Measurements from ENCODE around the gene FGD6.

GRCh38 chr12:95185854-95186253 lies 31.4 kb downstream of the FGD6 start:
- no peak for TF ChIP-seq POLR2A (IDR thresholded peaks at IDR 0.05; ENCODE audit: borderline replicate concordance, extremely low read depth, insufficient read depth, insufficient read length)
- no peak for TF ChIP-seq CTCF (IDR thresholded peaks at IDR 0.05 in 2 of 3, conservative IDR thresholded peaks at IDR 0.05 in 1 of 3; ENCODE audit: borderline replicate concordance in 1 of 3, insufficient read depth in 1 of 3, low read depth in 2 of 3, low read length in 2 of 3)
